Fibroblast of gingiva (primary cell): Measurements from ENCODE around the gene AGAP9.
"Not testable (repeated sequence)": the region's sequence is repeated elsewhere in the genome, so short reads cannot be mapped to it uniquely, and the experiment has no call there.

Experiments used
- DNase-seq: peaks from one replicate; pipeline ENCODE4 v3.0.0-alpha.2; 2011; ENCODE audit warnings: low read depth

The AGAP9 gene

GRCh38 chr10:47485943-47486342, 37.5 kb downstream of the AGAP9 start:
- not testable (repeated sequence) for DNase-seq

GRCh38 chr10:47484786-47485185, 38.7 kb downstream of the AGAP9 start:
- DNase-seq: not testable (repeated sequence)

- not testable (repeated sequence) for DNase-seq
Observed at GRCh38 chr10:47483923-47484322, 39.5 kb downstream of the AGAP9 start, which contains the start of gene ANXA8. Gene ANXA8, minus strand, starts transcription at chr10:47484115. Its CDS starts 182 bp downstream, at chr10:47483933.

- not testable (repeated sequence) for DNase-seq
Observed at GRCh38 chr10:47482367-47482766, 41.1 kb downstream of the AGAP9 start.

- DNase-seq: not testable (repeated sequence)
Observed at GRCh38 chr10:47481768-47482181, 41.7 kb downstream of the AGAP9 start.

GRCh38 chr10:47481182-47481766, 42.2 kb downstream of the AGAP9 start:
- not testable (repeated sequence) for DNase-seq

GRCh38 chr10:47480133-47480532, 43.3 kb downstream of the AGAP9 start:
- DNase-seq: not testable (repeated sequence)

GRCh38 chr10:47478114-47478513, 45.3 kb downstream of the AGAP9 start:
- not testable (repeated sequence) for DNase-seq

- DNase-seq: not testable (repeated sequence)
Observed at GRCh38 chr10:47477078-47477477, 46.4 kb downstream of the AGAP9 start.

GRCh38 chr10:47475101-47475500, 48.3 kb downstream of the AGAP9 start:
- DNase-seq: not testable (repeated sequence)

- not testable (repeated sequence) for DNase-seq
Observed at GRCh38 chr10:47473516-47473915, 49.9 kb downstream of the AGAP9 start.

GRCh38 chr10:47472647-47473046, 50.8 kb downstream of the AGAP9 start:
- DNase-seq: not testable (repeated sequence)

GRCh38 chr10:47472072-47472471, 51.4 kb downstream of the AGAP9 start:
- DNase-seq: not testable (repeated sequence)

GRCh38 chr10:47468731-47469528, 54.5 kb downstream of the AGAP9 start:
- DNase-seq: not testable (repeated sequence)

- not testable (repeated sequence) for DNase-seq
Observed at GRCh38 chr10:47467957-47468356, 55.5 kb downstream of the AGAP9 start.

- not testable (repeated sequence) for DNase-seq
Observed at GRCh38 chr10:47467458-47467857, 56.0 kb downstream of the AGAP9 start.

- not testable (repeated sequence) for DNase-seq
Observed at GRCh38 chr10:47465216-47465917, 58.1 kb downstream of the AGAP9 start.

- not testable (repeated sequence) for DNase-seq
Observed at GRCh38 chr10:47462577-47463358, 60.7 kb downstream of the AGAP9 start.

GRCh38 chr10:47461261-47461687, 62.2 kb downstream of the AGAP9 start:
- DNase-seq: peak; percentile 29

- DNase-seq: peak; percentile 29
Observed at GRCh38 chr10:47458466-47459154, 64.8 kb downstream of the AGAP9 start.

GRCh38 chr10:47457826-47458225, 65.6 kb downstream of the AGAP9 start:
- DNase-seq: no peak
